Activated CD8-positive, alpha-beta T cell treated with anti-CD3 and anti-CD28 coated beads for 36 hours (primary cell): ENCODE measurements around the gene MPPED2. TPM values are rescaled to one million over a fixed set of nuclear protein-coding genes. Genes with fewer than 3 reads are reported as not detected.

Experiments used
- ATAC-seq: fragments of 200-7000 bp; cut with Tn5 transposase; one replicate; pipeline ENCODE4 v1.10.0; 2021; ENCODE audit warnings: mild to moderate bottlenecking, moderate library complexity
- CTCF ChIA-PET: fragments of 350-600 bp; sonication (Branson Sonifier 250); formaldehyde crosslinking; loops from one replicate; lab custom pipeline; 2021; ENCODE audit warnings: antibody characterized with exemption; lab: Charles Lee
- POLR2A ChIA-PET: fragments of 350-600 bp; sonication (Branson Sonifier 250); formaldehyde crosslinking; loops from one replicate; lab custom pipeline; 2021; ENCODE audit warnings: antibody characterized with exemption; lab: Charles Lee
- DNase-seq: peaks from one replicate; pipeline ENCODE4 v3.0.0-alpha.2; 2020
- H3K27ac Mint-ChIP-seq: one replicate; pipeline ENCODE4 v1.8.0; 2021; ENCODE audit warnings: mild to moderate bottlenecking, mixed read lengths
- H3K27me3 Mint-ChIP-seq: one replicate; pipeline ENCODE4 v1.8.0; 2021; ENCODE audit warnings: mixed read lengths
- H3K36me3 Mint-ChIP-seq: one replicate; pipeline ENCODE4 v1.8.0; 2021; ENCODE audit warnings: low read depth, mixed read lengths
- H3K4me1 Mint-ChIP-seq: one replicate; pipeline ENCODE4 v1.8.0; 2021; ENCODE audit warnings: low read depth, mixed read lengths
- H3K4me3 Mint-ChIP-seq: one replicate; pipeline ENCODE4 v1.8.0; 2021; ENCODE audit warnings: mild to moderate bottlenecking, moderate library complexity, mixed read lengths
- H3K9me3 Mint-ChIP-seq: one replicate; pipeline ENCODE4 v1.8.0; 2021; ENCODE audit warnings: mixed read lengths
- intact Hi-C: fragments of 100-400 bp; cut with micrococcal nuclease; formaldehyde crosslinking; loops from one replicate; pipeline ENCODE4 v1.10.0; 2022
- total RNA-seq, 2 experiments: library from RNA; stranded (reverse); gene quantifications; one replicate each; pipeline ENCODE4 v1.2.3, GENCODE V29; 2021
- TF ChIP-seq, protein P1 (sequence below): fragments of 200-600 bp; IDR thresholded peaks from one replicate; pipeline ENCODE4 v1.8.0; 2022; ENCODE audit warnings: antibody characterized with exemption, mild to moderate bottlenecking

The MPPED2 gene
- total RNA-seq, 2 experiments from 2014 or later: 0.63 TPM; not detected in 1

DNA sequence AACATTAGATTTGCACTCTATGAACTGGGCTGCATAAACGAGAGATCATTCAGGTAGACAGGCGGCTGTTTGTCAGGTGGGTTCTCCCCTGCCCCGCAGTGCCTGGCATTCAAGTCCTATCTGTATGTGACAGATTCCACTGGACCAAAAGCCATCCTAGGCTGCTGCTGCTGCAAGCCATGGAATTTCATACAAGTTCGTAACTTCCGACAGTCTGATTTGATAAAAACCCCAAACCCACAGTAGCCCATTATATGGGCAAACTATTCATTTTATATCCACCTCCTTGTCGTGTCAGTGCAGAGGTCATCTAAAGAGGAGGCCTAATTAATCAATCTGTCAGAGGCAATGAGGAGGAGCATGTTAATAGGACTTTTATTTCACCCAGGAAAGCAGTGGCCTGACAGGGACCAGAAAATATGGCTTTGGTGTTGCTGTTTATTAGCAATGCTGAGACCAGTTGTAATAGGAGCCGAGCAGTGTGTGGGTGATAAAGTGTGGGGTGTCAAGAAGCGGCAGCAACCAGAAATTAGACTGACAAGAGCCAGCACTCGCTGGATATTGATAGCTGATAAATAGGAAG, 139.0 kb downstream of the MPPED2 start:
- ChIA-PET POLR2A (no interaction called here), CTCF (no interaction called here)
- DNase-seq (no peak), ATAC-seq (no peak)
- intact Hi-C loops: no loop called here
- H3K4me3 Mint-ChIP-seq: no peak overlapping the region
- TF ChIP-seq, protein P1, sequence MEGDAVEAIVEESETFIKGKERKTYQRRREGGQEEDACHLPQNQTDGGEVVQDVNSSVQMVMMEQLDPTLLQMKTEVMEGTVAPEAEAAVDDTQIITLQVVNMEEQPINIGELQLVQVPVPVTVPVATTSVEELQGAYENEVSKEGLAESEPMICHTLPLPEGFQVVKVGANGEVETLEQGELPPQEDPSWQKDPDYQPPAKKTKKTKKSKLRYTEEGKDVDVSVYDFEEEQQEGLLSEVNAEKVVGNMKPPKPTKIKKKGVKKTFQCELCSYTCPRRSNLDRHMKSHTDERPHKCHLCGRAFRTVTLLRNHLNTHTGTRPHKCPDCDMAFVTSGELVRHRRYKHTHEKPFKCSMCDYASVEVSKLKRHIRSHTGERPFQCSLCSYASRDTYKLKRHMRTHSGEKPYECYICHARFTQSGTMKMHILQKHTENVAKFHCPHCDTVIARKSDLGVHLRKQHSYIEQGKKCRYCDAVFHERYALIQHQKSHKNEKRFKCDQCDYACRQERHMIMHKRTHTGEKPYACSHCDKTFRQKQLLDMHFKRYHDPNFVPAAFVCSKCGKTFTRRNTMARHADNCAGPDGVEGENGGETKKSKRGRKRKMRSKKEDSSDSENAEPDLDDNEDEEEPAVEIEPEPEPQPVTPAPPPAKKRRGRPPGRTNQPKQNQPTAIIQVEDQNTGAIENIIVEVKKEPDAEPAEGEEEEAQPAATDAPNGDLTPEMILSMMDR: no peak
- no peaks in the 10 kb centered on the region for H3K36me3 Mint-ChIP-seq
- peaks cover 1% of the 10 kb centered on the region for H3K27me3 Mint-ChIP-seq
- no peaks in the 10 kb centered on the region for H3K4me1 Mint-ChIP-seq
- no peak overlapping the region for H3K27ac Mint-ChIP-seq
- H3K9me3 Mint-ChIP-seq: no peaks in the 10 kb centered on the region

DNA sequence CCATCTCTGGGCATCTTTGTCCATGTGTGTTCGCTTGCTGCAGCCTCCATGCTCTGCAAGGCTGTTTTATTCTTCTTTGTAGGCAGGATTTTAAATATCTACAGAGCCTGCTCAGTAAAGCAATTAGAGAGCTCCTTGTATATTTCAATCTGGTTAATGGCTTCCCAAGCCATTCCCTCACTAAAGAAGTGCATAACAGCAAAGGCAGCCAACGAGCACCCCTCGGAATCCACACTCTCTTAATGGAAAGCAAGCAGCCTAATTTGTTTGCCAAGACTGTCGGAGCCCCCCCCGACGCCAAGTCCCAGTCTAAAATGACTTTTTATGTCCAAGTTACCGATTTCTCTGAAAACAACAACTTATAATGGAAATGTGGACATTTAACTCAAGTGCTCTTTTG, 139.6 kb downstream of the MPPED2 start:
- H3K27ac Mint-ChIP-seq: no peak overlapping the region
- no peaks in the 10 kb centered on the region for H3K4me1 Mint-ChIP-seq
- peaks cover 1% of the 10 kb centered on the region for H3K27me3 Mint-ChIP-seq
- ATAC-seq: no peak
- ChIA-PET CTCF (no interaction called here), POLR2A (no interaction called here)
- TF ChIP-seq, protein P1: no peak
- H3K36me3 Mint-ChIP-seq: no peaks in the 10 kb centered on the region
- no peak for DNase-seq
- H3K9me3 Mint-ChIP-seq: no peaks in the 10 kb centered on the region
- no peak overlapping the region for H3K4me3 Mint-ChIP-seq
- intact Hi-C loops: no loop called here

DNA sequence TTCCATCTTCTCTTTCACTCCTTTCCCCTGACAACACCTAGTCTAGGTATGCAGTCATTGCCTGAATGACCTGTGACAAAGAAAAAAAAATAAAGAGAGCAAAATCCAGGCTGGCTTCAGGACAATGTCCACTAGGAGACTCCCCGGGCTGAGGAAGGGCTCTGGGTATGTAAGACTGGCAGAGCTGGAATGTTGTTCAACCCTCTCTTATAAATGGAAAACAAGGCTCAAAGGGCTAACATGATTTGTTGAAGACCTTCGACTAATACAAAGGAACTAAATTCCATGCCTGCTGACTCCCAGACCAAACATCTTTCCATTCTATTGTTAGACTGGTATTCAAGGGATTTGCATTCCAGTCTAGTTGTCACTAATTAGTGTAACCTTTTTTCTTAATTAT, 141.1 kb downstream of the MPPED2 start:
- no peaks in the 10 kb centered on the region for H3K36me3 Mint-ChIP-seq
- TF ChIP-seq, protein P1: no peak
- no peak overlapping the region for H3K4me3 Mint-ChIP-seq
- intact Hi-C loops: no loop called here
- no peaks in the 10 kb centered on the region for H3K9me3 Mint-ChIP-seq
- DNase-seq (no peak), ATAC-seq (no peak)
- H3K27ac Mint-ChIP-seq: no peak overlapping the region
- peaks cover 1% of the 10 kb centered on the region for H3K27me3 Mint-ChIP-seq
- POLR2A ChIA-PET: no interaction called here
- CTCF ChIA-PET: no interaction called here
- H3K4me1 Mint-ChIP-seq: no peaks in the 10 kb centered on the region

DNA sequence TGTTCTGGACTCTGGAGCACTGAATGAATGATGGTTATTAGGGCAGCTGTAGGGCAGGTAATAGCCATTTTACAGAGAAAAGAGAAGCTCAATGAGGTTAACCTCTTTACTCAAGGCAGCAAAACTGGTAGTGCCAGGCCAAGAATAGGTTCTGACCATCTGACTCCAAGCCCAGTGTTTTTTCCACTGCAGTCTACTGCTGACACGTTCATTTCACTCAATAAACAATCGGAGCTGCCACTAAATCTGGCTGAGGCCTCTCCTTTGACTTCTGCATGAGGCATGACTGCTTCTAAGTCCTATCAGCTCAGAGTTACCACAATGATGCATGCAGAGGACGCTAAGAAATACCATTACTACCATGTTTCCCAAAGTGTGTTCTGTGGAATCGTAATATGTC, 145.6 kb downstream of the MPPED2 start:
- DNase-seq (no peak), ATAC-seq (no peak)
- intact Hi-C loops: no loop called here
- POLR2A ChIA-PET: interaction anchor here (0.6 kb wide), 1 partner anchor 42 kb away, joined by 3 read pairs; no protein-coding TSS in a partner anchor
- H3K4me3 Mint-ChIP-seq: no peak overlapping the region
- TF ChIP-seq, protein P1: no peak
- no peak overlapping the region for H3K27ac Mint-ChIP-seq
- H3K4me1 Mint-ChIP-seq: no peaks in the 10 kb centered on the region
- CTCF ChIA-PET: no interaction called here
- H3K36me3 Mint-ChIP-seq: no peaks in the 10 kb centered on the region
- peaks cover 3% of the 10 kb centered on the region for H3K27me3 Mint-ChIP-seq
- no peaks in the 10 kb centered on the region for H3K9me3 Mint-ChIP-seq

DNA sequence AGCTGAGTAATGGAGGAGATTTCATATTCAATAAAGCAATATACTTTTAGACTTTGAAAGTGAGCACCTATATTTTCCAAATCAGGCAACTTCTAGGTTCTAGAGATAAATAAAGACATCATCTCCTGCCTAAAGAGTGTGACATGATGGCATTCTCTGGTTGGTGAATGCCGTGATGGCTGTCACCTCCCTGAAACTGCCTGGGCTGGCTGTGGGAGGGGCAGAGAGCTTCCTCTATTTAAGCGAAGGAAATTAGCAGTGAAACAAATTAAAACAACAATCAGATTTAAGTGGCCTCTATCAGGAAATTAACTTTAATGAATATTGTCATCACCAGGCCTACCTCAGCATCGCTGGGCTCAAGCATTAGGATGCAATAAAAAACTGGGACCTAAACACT, 149.4 kb downstream of the MPPED2 start:
- H3K4me3 Mint-ChIP-seq: no peak overlapping the region
- TF ChIP-seq, protein P1: no peak
- no peak overlapping the region for H3K27ac Mint-ChIP-seq
- ChIA-PET CTCF (no interaction called here), POLR2A (interaction anchor here (0.7 kb wide), 1 partner anchor 48 kb away, joined by 3 read pairs; no protein-coding TSS in a partner anchor)
- intact Hi-C loops: no loop called here
- no peaks in the 10 kb centered on the region for H3K9me3 Mint-ChIP-seq
- H3K27me3 Mint-ChIP-seq: peaks cover 6% of the 10 kb centered on the region
- DNase-seq: no peak
- no peaks in the 10 kb centered on the region for H3K4me1 Mint-ChIP-seq
- ATAC-seq: no peak
- H3K36me3 Mint-ChIP-seq: no peaks in the 10 kb centered on the region
